ENCODE measurements around the gene KIF27.
A peak's percentile ranks its signal among the peaks of the same experiment; 100 is the strongest.
"Not testable (repeated sequence)": the region's sequence is repeated elsewhere in the genome, so short reads cannot be mapped to it uniquely, and the experiment has no call there.

The KIF27 gene

DNA sequence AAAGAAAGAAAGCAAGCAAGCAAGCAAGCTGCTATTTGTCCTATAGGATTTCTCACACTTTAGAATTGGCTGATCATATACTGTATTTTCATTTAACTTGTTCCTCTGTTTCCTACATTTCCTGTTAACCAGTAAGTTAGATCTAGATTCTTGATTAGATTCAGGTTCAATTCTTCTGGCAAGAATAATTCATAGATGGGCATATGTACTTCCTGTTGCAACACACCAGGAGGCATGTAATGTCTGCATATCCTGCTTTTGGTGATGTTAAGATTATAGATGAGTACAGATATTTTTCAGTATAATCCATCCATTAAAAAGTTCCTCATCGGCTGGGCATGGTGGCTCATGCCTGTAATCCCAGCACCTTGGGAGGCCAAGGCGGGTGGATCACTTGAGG lies 10.8 kb upstream of the KIF27 start:
- DNase-seq (ENCODE audit: low read depth in 3 of 3): no peak

DNA sequence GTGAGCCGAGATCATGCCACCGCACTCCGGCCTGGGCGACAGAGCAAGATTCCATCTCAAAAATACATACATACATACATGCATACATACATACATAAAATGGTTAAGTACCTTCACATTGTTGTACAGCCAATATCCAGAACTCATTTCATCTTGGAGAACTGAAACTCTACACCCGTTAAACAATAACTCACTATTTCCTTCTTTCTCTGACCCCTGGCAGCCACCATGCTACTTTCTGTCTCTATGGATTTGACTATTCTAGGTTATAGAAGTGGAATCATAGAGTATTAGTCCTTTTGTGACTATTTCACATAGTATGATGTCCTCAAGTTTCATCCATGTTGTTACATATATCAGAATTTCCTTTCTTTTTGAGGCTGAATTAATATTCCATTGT lies 9.6 kb upstream of the KIF27 start:
- DNase-seq (ENCODE audit: low read depth in 3 of 3): no peak

DNA sequence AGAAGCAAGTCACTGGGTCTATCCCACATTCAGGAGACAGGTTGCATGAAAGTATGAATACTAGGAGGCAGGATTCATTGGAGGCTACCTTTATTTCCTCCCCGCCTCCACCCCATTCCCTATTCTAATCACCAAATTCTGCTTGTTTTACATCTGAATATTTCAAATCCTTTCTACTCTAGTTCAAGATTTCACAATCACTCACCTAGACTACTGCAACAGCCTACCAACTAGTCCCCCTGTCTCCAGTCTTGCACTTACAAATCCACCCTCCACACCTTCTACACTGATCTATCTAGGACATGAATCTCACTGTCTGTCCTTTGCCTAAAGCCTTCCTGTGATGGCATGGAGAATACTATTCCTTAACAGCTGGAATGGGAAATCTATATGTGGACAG lies 6.4 kb upstream of the KIF27 start:
- no peak for DNase-seq (ENCODE audit: low read depth in 3 of 3)

DNA sequence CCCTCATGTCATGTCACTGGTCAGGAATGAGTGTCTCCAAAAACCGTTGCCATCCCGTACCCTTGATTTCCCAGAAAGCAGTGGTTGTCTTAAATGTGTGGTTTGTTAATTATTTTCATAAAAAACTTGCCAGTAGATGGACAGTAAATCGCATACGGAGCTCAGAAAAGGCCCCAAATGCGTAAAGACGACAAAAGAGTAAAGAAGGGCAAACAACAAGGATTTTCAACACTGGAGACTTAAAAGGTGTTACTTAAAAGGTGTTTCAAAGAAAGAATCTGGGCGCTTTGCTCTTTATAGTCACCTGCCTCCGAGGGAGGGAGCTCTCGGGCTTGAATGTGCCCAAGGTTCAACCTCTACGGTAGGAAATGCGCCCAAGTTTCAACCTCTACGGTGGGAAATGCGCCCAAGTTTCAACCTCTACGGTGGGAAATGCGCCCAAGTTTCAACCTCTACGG lies 734 bp downstream of the KIF27 start:
- peak in 1 of 3 experiments; percentile 25 for DNase-seq (ENCODE audit: low read depth in 3 of 3)

DNA sequence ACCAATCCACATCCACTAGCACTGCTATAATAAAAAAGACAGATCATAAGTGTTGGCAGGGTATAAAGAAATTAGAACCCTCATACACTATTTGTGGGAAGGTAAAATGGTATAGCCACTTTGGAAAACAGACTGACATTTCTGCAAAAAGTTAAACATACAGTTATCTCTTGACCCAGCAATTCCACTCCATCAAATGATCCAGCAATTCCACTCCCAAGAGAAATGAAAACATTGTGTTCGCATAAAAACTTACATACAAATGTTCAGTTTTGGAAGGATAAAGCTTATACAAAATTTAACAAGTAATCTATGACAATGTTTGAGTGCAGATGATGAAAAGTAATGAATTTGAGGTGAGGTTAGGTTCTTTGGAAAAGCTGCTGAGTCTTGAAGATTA lies 2.1 kb downstream of the KIF27 start:
- DNase-seq (ENCODE audit: low read depth in 3 of 3): no peak

DNA sequence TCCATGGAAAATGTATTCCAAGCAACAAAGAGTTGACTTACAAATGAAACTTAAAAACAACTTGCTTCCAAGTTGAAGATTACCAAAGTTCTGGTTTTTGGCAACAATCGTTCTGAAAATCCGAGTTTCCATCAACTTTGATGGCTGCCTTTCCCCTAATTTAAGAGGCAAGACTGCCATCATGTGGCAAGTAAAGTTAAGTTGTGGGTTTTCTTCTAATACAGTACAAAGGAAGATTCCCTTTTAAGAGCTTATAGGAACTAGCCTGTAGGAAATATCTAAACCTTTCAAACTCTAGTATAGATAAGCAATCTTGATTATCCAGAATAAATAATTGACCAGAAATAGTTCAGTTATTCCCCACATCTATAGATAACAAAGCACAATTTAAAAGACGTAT lies 9.0 kb downstream of the KIF27 start:
- not testable (repeated sequence) for DNase-seq (ENCODE audit: low read depth in 3 of 3)

DNA sequence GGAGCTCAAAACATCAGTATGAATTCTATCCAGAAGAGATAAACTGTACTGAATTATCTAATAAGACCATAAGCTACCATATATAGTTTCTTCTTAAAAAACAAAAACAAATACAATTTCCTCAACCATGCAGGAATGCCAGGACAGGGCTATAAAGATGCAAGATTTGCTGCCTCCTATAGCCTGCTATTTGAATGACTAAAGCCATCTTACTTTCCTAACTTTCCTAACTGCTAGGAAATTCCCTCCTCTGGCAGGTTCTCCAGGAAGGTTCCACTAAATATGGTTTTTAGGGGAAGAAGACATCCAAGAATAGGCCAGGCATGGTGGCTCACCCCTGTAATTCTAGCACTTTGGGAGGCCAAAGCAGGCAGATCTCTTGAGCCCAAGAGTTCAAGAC lies 15.1 kb downstream of the KIF27 start:
- no peak for DNase-seq (ENCODE audit: low read depth in 3 of 3)

DNA sequence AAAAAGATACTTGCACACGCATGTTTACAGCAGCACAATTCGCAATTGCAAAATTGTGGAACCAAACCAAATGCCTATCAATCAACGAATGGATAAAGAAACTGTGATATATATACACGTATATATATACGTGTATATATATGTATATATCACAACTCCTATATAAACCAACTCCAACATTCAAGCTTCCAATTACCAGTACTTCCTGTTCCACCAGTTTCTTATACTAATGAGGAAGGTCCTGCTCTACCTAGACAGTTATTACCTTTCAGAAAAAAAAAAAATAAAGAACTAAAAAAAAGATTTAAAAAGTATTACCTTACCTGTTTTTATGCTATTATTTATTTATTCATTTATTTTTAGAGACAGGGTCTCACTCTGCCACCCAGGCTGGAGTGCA lies 20.6 kb downstream of the KIF27 start:
- not testable (repeated sequence) for DNase-seq (ENCODE audit: low read depth in 3 of 3)

DNA sequence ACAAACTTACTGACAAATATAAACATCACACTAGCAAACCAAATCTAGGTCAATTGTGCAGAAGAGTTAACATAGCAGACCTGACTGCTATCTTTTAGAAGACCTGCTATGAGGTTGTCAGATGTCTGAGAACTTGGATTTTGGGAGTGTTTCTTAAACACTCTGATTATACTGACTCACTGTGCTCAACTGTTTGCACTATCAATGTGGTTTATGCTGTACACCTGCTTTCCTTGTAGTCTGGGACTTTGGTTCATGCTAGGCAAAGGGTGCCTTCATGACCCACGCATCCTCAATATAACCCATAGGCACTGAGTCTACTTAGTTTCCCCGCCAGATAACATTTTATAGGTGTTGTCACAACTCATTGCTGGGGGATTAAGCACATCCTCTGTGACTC lies 26.9 kb downstream of the KIF27 start:
- not testable (repeated sequence) for DNase-seq (ENCODE audit: low read depth in 3 of 3)

DNA sequence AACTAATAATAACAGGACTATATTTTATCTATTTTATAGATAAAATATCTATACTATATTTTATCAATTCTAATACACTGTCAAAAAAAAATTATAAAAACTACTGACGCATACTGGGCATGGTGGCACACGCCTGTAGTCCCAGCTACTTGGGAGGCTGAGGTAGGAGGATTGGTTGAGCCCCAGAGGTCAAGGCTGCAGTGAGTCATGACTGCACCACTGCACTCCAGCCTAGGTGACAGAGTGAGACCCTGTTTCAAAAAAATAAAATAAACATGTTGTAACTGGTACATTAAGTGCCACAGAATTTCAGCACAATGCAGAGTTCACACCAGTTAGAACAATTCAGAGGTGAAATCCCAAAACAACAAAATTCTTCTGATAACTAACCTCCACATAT lies 34.7 kb downstream of the KIF27 start:
- not testable (repeated sequence) for DNase-seq (ENCODE audit: low read depth in 3 of 3)

DNA sequence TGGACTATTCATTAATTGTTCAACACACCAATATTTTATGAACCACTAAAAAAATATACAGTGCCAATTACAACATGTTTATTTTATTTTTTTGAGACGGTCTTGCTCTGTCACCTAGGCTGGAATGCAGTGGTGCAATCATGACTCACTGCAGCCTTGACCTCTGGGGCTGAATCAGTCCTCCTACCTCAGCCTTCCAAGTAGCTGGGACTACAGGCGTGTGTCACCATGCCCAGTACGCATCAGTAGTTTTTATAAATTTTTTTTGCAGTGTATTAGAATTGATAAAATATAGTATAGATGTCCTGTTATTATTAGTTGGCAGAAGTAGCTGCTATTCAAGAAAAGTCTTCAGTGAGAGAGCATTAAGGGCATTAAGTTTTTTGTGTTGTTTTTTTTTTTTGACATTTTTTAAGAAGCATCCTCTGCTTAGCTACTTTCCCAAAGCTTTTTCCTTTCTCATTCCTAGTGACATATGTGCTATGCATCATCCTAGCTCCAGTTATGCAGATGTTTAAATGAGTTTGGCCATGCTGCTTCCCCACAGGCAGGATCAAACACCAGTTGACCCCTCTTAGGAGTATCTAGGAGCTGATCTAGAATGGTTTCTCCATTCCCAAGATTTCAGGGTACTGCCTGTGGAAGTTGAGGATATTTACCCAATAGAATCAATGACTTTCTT lies 35.5 kb downstream of the KIF27 start:
- DNase-seq (ENCODE audit: low read depth in 3 of 3): not testable (repeated sequence)

DNA sequence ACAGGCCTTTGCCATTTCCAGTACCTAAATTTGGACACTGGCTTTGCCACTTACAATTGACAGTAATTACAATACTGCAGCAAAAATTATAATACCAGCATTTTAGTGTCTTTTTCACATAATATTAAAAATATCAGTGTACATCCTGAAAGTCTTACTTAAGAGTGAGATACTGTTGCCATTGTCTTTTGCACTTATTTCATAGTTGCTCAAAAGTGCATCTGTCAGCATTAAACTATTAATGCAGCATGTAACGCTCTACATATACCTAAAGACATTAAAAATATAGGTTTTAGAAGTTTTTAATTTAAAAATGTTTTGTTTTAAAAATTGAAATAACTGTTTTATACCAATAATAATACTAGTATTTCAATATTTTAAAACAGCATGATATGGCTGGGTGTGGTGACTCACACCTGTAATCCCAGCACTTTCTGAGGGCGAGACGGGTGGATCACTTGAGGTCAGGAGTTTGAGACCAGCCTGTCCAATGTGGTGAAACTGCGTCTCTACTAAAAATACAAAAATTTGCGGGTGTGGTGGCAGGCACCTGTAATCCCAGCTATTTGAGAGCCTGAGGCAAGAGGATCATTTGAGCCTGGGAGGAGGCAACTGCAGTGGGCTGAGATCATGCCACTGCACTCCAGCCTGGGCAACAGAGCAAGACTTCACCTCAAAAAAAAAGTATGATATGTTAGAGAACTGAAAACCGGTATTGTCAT lies 39.4 kb downstream of the KIF27 start:
- DNase-seq (ENCODE audit: low read depth in 3 of 3): not testable (repeated sequence)

DNA sequence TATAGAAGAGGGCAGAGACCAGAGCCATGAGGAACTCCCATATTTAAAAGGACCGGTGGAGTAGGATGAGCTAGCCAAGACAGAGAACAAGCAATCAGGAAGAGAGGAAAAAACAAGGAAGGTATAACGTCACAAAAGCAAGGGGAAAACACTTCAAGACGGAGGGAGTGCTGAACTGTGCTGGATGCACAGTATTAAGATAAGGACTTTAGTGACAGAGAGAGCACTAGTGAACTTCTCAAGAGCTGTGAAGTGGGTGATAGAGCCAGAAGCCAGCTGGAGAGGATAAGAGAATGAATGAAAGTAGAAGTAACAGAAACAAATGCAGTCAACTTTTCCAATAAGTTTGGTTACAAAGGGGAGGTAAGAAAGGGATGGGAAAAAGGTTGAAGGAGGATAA lies 45.7 kb downstream of the KIF27 start:
- not testable (repeated sequence) for DNase-seq (ENCODE audit: low read depth in 3 of 3)

DNA sequence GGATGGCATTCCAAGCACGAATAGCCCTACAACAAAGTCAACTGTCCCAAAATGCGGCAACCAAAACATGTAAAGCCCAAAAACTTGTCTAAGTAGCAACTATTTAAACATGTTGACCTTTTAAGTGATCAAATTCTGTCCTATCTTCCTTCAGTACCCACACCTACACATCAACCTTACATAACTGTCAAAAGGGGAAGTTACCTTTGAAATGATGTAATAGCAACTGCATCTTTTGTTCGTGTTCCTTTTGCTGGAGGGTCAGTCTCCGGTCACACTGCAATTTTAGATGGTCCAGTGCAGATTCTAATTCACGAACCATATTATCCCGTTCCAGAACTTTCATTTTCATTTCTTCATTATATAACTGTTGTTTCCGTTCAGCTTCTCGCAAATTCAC lies 71.3 kb downstream of the KIF27 start:
- DNase-seq (ENCODE audit: low read depth in 3 of 3): not testable (repeated sequence)

DNA sequence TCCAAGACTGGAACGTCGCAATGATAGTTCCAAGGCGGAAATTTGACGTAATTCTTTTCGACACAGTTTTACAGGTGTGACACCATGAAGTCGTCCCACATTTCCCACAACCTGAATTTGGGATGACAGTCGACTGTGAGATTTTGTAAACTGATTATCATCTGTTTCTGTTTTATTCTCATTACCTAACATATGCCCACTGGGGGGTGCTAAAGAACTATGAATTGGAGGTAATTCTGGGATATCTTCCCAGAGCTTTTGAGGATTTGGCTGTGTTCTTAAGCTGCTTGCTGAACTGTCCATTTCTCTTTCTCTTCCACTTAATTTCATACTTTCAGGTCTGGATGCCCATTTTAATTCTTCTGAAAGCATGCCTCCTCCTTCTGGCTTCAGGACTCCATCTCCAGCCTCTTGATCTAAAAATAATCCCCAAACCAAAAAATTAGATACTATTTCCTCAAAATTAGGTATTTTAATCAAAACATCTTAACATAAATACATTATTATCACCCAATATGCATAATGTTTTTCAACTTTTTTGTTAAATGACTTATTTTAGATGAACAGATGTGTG lies 84.1 kb downstream of the KIF27 start:
- DNase-seq (ENCODE audit: low read depth in 3 of 3): not testable (repeated sequence)

DNA sequence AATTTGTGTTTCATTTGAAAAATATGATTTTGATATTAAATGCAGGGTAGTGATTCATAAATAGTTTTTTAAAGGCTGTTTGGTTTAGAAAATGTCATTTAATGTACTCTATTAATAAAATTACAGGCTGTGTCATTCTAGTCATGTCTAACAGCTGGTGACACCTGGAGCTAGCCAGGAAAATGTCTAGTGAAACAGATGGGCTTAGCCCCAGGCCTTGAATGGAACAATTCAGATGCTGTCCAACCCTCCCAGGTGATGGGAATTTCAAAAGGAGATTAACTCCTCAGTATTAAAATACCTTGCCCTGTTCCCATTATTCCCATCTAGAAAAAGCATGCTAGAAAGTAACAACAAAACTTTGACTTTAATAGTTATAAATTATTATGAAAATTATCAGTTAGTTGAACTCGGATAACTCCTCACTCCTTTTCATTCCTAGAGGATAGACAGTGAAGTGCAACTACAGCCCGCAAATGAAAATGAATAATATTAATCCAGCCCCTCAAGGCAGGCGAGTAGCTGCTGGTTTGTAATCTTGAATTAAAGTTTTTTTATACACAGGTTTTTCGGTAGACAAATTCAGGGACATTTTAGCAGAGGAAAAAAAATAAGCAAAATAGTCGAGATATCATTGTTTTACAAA lies 90.7 kb downstream of the KIF27 start:
- not testable (repeated sequence) for DNase-seq (ENCODE audit: low read depth in 3 of 3)

DNA sequence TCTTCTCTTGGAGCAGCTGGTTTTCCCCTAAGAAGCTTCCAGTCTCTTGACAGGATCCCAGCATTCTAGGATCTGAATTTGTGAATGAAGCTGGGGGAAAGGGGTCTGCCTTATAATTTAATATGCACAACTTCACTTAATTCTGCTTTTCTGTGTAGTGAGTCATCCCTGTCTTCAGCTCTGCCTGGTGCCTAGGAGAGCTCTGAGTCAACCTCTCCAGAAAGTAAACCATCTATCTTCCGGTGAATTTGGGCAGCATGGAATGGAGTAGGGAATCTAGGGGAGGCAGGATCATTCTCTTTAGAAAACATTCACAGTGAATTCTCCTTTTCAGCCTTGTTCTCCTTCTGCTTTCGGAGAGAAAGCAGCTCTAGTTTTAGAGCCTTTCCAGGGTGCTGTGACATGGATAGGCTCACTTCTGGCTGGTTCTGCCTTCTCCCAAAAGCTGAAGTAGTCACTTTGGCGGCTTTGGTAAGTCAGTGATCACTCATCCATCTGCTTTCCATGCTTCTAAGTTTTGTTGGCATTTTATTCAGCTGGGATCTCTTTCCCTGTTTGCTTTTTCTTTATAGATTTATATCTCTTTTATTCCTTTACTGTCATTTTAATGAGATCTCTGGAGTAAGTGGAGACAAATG lies 96.1 kb downstream of the KIF27 start:
- DNase-seq (ENCODE audit: low read depth in 3 of 3): not testable (repeated sequence)

DNA sequence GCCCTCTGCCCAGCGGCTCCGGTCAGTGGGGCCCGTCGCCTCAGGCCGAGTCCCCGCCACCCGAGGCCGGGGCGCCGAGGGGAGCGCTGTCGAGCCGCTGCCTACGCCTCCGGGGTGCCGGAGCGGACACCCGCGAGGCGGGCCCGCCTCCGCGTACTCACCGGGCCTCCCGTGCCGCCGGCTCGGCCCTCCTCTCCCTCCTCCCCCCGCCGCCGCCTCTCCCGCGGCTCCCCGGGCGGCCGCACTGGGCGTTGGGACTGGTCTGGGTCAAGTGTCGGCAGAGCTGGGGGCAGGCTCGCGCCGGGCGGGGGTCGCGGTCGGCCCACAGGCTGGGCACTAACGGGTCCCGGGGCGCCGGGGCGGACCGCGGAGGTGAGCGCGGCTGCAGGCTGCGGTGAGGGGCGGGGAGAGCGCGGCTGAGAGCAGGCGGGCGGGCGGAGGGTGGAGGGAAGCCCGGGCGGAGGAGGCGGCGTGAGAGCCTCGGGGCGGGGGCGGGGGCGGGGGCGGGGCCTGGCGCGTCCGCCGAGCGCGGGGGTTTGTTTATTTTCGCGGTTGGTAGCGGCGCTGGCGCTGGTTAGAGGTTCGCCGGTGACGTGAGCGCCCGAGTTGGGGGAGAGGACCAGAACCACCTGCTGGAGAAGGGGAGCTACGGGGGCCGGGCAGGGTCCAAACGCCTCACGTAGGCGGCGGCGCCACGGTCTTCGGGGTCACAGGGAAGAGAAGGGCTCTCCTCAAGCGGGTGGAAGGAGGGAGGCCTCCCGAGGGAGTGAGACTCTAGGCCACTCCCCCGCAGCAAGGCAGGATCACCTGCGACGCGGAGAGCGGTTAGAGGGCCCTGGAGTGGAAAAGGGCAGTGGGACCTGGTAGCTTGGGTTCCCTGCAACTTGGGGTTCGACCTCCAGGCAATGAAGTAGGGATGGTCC lies 103.6 kb downstream of the KIF27 start, which contains the start of gene GKAP1:
Gene GKAP1, minus strand, starts transcription at position 414 of the 923 bp plus-strand sequence. CDS start 11,252 bp downstream, outside the sequence.
- peak; percentile 46 to 69 (median 67) for DNase-seq (ENCODE audit: low read depth in 3 of 3)

DNA sequence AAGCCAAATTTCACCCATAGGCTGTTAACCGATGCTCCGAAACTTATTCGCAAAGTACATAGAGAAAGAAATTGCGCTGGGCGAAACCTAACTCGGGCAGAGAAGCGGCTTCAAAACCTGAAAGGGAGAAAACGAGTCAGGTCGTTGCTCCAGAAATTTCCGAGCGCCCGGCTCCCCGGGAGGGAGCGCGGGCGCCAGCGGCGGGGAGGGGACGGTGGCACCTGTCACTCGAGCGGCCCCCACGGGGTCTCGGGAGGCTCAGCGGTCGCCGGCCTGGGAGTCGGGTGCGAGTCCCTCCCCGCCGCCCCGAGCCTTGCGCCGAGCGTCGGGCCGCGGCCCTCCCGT lies 104.2 kb downstream of the KIF27 start:
- peak in 2 of 3 experiments; percentile 6 to 11 for DNase-seq (ENCODE audit: low read depth in 3 of 3)

DNA sequence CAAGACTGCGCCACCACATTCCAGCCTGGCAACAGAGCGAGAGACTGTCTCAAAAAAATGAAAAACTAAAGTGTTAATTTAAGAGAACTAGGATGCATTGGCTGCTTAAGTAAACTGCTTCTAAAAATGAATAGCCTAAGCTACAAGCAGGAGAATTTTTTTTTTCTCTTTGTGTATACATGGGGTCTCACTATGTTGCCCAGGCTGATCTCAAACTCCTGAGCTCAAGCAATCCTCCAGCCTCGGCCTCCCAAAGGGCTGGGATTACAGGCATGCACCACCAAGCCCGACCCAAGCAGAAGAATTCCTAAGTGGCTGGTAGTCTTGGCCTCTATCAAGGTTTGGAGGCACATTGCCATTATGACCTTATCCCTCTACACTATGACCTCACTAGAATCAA lies 106.1 kb downstream of the KIF27 start:
- not testable (repeated sequence) for DNase-seq (ENCODE audit: low read depth in 3 of 3)

DNA sequence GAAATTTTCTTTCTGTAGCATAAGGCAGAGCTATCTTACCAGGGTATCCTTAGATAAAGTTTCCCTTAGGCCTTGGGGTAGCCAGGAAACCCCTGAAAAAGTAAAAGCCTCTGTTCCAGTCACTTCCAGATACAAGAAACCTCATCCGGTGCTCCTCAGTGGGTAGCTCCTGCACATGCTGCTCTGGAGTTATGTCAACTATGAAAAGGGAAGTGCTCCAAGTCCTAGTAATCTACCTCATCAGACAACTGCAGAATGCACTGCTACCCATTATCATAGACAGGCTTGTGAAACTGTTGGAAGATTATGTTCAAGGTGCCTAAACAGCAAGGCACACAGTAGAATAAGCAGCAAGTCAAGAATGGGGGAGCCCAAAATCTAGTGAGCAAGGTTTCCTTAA lies 112.0 kb downstream of the KIF27 start:
- DNase-seq (ENCODE audit: low read depth in 3 of 3): not testable (repeated sequence)
